D721Med (cell line): Measurements from ENCODE around the gene SEC14L5.

Experiments
- DNase-seq: peaks from one replicate; pipeline ENCODE4 v3.0.0; 2011; ENCODE audit warnings: low spot score; ENCODE audit not compliant: insufficient read length
- FAIRE-seq: peaks from 2 replicates; lab custom pipeline; 2011; peaks lifted over from hg19 to GRCh38; lab: Jason Lieb, UNC
- TF ChIP-seq, protein P1 (sequence below): IDR thresholded peaks from 2 replicates; pipeline ENCODE4 v1.5.1; 2012; ENCODE audit warnings: mild to moderate bottlenecking, control low read depth; ENCODE audit not compliant: insufficient read depth; ENCODE audit errors: missing control alignments

Gene SEC14L5

DNA sequence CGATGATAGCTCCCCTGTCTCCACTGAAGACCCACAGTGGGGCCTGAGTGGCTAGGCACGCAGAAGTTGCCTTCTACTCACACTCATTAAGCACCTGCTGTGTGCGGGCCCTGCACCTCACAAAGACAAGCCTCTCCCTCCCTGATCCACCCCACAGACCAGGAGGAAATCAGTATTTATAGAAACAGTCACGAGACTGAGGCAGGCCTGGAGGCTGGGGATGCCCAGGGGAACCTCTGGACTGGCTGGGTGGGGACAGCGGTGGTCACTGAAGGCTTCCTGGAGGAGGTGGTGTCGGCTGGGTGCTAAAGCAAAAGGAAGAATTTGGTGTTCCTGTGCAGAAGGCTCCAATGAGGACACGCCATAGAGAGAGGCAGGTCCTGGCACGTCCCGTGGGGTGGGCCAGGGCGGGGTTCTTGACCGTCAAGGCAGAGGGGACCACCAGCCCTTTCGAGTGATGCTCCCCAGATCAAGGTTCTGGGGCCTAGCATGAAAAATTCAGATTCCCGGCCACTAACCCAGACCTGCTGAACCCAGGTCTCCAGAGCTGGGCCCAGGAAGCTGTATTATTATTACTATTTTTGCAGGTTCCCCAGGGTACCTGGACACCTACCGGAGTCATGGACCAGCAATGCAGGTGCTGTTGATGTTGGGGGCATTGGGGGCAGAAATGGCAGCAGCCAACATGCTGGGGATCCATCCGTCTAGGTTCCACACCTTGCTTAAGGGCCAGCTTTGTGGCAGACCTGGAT, 44.2 kb upstream of the SEC14L5 start:
- no peak for FAIRE-seq
- TF ChIP-seq, protein P1, sequence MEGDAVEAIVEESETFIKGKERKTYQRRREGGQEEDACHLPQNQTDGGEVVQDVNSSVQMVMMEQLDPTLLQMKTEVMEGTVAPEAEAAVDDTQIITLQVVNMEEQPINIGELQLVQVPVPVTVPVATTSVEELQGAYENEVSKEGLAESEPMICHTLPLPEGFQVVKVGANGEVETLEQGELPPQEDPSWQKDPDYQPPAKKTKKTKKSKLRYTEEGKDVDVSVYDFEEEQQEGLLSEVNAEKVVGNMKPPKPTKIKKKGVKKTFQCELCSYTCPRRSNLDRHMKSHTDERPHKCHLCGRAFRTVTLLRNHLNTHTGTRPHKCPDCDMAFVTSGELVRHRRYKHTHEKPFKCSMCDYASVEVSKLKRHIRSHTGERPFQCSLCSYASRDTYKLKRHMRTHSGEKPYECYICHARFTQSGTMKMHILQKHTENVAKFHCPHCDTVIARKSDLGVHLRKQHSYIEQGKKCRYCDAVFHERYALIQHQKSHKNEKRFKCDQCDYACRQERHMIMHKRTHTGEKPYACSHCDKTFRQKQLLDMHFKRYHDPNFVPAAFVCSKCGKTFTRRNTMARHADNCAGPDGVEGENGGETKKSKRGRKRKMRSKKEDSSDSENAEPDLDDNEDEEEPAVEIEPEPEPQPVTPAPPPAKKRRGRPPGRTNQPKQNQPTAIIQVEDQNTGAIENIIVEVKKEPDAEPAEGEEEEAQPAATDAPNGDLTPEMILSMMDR, result no peak

DNA sequence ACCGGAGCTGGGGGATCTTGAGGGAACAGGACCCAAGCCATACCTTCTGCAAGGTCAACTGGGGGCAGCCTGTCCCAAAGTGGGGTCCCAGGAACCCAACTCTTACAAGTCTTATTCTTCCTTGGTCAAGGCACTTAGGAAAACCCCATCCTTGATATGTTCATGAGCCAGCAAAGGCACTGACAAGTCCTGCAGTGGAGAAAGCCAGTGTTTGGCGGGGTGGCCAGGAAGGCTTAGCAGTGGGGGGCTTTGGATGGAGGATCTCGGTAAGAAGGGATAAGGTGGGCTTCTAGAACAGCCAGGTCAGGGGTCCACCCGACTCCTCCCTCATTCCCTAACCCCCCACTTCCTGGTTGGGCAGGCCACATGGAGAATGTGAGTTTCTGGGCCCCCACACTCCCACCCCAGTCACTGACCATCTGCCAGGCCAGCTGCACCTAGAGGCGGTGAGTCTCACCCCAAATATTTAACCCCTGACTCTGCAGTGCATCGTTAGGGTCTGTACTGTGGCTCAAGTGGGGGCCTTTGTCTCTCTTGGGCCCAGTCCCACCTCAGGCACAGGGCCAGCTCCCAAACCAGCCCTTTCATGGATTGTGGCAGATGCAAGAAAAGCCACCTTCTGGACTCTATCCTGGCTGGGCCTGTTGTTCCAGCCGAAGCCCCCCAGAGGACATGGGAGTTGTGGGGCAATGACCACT, 43.5 kb upstream of the SEC14L5 start:
- no peak for DNase-seq
- no peak for FAIRE-seq
- TF ChIP-seq, protein P1, result no peak

More for the DNA sequence above, 44.2 kb upstream of the SEC14L5 start:
- no peak for DNase-seq

- DNase-seq (no peak), FAIRE-seq (no peak)
- TF ChIP-seq, protein P1, result no peak
Measured at GRCh38 chr16:4915226-4915761, 42.8 kb upstream of the SEC14L5 start.

DNA sequence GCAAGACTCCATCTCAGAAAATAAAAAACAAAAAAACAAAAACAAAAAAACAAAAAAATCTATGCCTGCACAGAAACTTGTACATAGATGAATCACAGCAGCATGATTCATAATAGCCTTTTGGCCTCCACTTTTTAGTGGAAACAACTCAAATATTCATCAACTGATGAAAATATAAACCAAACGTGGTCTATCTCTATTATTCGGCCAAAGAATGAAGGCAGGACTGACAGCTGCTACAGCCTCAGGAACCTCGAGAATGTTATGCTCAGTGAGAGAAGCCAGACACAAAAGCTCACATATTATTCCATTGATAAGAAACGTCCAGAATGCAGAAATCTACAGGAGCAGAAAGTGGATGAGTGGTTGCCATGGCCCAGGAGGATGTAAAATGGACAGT, 41.0 kb upstream of the SEC14L5 start:
- no peak for FAIRE-seq
- no peak for DNase-seq
- TF ChIP-seq, protein P1, result no peak

DNA sequence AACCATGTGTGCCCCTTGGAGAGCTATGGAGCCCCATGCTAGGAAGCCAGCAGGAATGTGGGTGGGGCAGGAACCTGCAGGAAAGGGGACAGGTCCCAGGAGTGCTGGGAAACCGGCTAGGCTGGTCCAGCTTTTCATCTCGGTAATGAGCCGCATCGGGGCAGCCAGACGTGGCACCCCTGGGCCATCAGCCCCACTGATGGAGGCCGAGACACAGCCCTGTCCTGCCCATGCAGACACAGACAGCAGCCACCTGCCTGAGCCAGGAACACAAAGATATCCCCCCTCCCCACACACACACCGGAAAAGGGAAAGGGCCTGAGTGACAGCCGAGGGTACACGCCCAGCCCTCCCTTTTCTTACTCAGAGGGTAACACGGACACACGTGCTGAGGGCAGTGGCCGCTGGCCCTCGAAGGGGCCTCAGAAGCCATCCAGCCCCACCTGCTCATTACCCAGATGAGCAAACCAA, 39.3 kb upstream of the SEC14L5 start:
- TF ChIP-seq, protein P1, result no peak
- FAIRE-seq, result no peak

DNA sequence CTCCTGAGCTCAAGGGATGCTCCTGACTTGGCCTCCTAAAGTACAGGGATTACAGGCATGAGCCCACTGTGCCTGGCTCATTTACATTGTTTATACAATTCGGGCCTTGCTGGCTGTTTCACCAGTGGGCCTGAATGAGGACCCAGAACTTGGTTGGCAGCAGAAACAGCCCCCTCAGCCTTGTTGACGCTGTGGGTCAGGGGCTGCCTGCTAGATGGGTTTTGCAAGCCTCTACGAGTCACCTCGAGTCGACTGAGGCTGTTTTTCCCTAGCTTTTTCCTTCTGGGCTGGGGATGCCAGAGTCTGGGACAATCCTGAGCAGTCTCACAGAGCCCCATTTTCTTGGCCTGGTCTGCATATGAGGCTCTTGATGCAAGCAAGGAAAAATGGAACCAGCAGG, 37.3 kb upstream of the SEC14L5 start:
- FAIRE-seq, result no peak
- no peak for DNase-seq
- TF ChIP-seq, protein P1, result no peak

More for the DNA sequence above, 39.3 kb upstream of the SEC14L5 start:
- DNase-seq, result no peak
